ENCODE measurements around the gene ZBTB42. TPM values are rescaled to one million over a fixed set of nuclear protein-coding genes. Genes with fewer than 3 reads are reported as not detected.
"Not testable (repeated sequence)": the region's sequence is repeated elsewhere in the genome, so short reads cannot be mapped to it uniquely, and the experiment has no call there.

Gene ZBTB42
- total RNA-seq, 1 donor from 2014 or later: 2.4 TPM

DNA sequence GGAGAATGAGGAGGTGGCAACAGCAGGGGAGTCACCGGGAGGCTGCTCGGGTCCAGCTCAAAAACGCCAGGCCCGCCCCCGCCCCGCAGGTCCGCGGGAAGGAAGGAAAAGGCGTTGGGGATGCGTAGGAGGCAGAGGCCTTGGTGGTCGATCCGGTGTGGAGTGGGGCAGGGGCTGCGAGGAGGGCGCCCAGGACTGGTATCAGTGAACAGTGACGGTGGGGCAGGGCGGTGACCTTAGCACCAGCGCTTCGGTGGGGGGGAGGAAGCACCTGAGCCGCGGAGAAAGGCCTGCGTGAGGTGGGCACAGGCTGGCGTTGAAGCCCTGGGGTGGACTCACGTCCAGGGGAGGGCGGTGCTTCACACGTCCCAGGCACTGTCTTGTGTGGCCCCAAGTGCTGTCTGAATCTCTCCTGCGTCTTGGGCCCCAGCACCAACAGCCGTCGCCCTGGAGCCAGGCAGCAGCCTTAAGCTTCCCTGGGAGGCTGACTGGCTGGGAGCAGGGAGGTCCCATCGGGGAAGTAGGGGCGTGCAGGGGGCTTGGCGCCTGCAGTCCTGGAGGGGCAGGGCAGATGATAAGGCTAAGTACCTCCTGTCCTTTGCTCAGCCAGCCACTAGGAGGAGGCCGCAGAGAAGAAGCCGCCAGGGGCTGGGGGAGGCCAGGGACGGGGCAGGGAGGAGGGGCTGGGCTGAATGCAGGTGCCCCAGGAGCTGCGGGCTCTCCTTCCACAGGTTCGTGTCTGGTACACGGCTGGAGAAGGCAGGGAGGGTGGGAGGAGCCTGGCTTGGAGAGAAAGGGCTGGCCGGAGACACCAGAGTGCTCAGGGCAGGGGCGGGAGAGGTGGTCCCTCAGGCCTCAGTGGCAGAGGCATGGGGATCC, 26.5 kb downstream of the ZBTB42 start:
- peak; percentile 77 for DNase-seq (ENCODE audit: low spot score)
- H3K4me1 Mint-ChIP-seq (ENCODE audit: unreplicated experiment): peaks cover 7% of the 10 kb centered on the region
- TF ChIP-seq, protein P1, sequence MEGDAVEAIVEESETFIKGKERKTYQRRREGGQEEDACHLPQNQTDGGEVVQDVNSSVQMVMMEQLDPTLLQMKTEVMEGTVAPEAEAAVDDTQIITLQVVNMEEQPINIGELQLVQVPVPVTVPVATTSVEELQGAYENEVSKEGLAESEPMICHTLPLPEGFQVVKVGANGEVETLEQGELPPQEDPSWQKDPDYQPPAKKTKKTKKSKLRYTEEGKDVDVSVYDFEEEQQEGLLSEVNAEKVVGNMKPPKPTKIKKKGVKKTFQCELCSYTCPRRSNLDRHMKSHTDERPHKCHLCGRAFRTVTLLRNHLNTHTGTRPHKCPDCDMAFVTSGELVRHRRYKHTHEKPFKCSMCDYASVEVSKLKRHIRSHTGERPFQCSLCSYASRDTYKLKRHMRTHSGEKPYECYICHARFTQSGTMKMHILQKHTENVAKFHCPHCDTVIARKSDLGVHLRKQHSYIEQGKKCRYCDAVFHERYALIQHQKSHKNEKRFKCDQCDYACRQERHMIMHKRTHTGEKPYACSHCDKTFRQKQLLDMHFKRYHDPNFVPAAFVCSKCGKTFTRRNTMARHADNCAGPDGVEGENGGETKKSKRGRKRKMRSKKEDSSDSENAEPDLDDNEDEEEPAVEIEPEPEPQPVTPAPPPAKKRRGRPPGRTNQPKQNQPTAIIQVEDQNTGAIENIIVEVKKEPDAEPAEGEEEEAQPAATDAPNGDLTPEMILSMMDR (IDR thresholded peaks at IDR 0.05; ENCODE audit: unreplicated experiment): peak; percentile 61
- peaks cover 13% of the 10 kb centered on the region for H3K36me3 Mint-ChIP-seq (ENCODE audit: low read depth, unreplicated experiment)
- H3K4me3 Mint-ChIP-seq (ENCODE audit: unreplicated experiment): peak overlapping the region; percentile 84
- H3K27me3 Mint-ChIP-seq (ENCODE audit: unreplicated experiment): peaks cover 24% of the 10 kb centered on the region
- H3K9me3 Mint-ChIP-seq (ENCODE audit: unreplicated experiment): no peaks in the 10 kb centered on the region
- H3K27ac Mint-ChIP-seq (ENCODE audit: unreplicated experiment): no peak overlapping the region

DNA sequence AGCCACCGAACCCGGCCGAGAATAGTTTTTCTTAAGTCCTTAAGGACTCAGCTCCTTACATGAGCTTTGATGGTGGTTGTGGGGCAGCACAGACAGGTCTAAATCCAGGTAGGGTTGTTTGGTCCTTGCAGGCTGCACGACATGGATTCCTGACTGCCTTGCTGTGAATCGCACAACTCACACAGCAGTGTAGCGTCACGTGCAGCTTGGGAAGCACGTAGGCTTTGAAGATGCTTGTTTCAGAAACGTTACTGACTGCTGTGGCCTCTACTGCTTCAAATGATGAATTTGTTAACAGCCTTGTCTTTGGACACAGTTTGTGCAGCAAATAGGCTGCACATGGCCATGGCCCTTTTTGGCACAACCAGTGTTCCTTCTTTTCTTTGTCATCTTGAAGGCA, 29.9 kb downstream of the ZBTB42 start:
- no peak for DNase-seq (ENCODE audit: low spot score)
- Mint-ChIP-seq H3K27ac (ENCODE audit: unreplicated experiment) (no peak overlapping the region), H3K4me1 (ENCODE audit: unreplicated experiment) (peaks cover 3% of the 10 kb centered on the region), H3K9me3 (ENCODE audit: unreplicated experiment) (no peaks in the 10 kb centered on the region), H3K4me3 (ENCODE audit: unreplicated experiment) (no peak overlapping the region), H3K36me3 (ENCODE audit: low read depth, unreplicated experiment) (no peaks in the 10 kb centered on the region), H3K27me3 (ENCODE audit: unreplicated experiment) (peaks cover 8% of the 10 kb centered on the region)
- TF ChIP-seq, protein P1 (IDR thresholded peaks at IDR 0.05; ENCODE audit: unreplicated experiment): no peak

DNA sequence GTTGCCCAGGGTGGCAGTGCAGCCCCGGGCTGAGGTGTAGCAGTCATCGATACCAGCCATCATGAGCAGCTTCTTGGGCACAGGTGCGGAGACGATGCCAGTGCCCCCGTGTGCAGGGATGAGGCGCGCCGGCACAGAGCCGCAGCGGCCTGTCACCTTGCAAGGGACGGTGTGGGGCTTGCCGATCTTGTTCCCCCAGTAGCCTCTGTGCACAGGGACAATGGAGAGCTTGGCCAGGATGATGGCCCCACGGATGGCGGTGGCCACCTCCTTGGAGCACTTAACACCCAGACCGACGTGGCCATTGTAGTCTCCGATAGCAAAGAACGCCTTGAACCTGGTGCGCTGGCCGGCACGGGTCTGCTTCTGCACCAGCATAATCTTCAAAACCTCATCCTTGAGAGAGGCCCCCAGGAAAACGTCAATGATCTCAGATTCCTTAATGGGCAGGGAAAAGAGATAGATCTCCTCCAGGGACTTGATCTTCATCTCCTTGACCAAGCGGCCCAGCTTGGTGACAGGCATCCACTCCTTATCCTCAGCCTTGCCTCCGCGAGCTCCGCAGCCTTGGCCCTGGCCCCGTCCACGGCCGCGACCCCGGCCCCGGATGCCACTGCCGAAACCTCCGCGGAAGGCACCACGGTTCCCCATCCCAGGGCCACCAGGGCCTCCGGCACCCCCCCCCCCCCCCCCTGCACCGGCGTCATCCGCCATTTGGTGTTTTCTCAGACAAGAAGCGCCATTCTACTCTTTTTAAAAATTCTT, 35.5 kb downstream of the ZBTB42 start:
- H3K9me3 Mint-ChIP-seq (ENCODE audit: unreplicated experiment); DNase-seq (ENCODE audit: low spot score); H3K27me3 Mint-ChIP-seq (ENCODE audit: unreplicated experiment); H3K4me3 Mint-ChIP-seq (ENCODE audit: unreplicated experiment); H3K36me3 Mint-ChIP-seq (ENCODE audit: low read depth, unreplicated experiment); H3K27ac Mint-ChIP-seq (ENCODE audit: unreplicated experiment); H3K4me1 Mint-ChIP-seq (ENCODE audit: unreplicated experiment): not testable (repeated sequence)

DNA sequence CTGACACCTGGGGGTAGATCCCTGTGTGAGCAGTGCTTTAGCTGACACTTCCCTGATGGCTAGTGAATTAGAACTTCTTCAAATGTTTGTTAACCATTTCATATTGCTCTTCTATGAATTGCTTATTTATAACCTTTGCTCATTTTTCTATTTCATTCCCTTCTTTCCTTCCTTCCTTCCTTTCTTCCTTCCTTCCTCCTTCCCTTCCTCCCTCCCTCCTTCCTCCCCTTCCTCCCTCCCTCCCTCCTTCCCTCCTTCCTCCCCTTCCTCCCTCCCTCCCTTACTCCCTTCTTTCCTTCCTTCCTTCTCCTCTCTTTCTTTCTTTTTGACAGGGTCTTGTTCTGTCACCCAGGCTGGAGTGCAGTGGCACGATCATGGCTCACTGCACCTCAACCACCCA, 40.8 kb downstream of the ZBTB42 start:
- no peaks in the 10 kb centered on the region for H3K4me1 Mint-ChIP-seq (ENCODE audit: unreplicated experiment)
- peaks cover 4% of the 10 kb centered on the region for H3K27me3 Mint-ChIP-seq (ENCODE audit: unreplicated experiment)
- TF ChIP-seq, protein P1 (IDR thresholded peaks at IDR 0.05; ENCODE audit: unreplicated experiment): no peak
- no peak overlapping the region for H3K27ac Mint-ChIP-seq (ENCODE audit: unreplicated experiment)
- H3K36me3 Mint-ChIP-seq (ENCODE audit: low read depth, unreplicated experiment): no peaks in the 10 kb centered on the region
- no peak overlapping the region for H3K4me3 Mint-ChIP-seq (ENCODE audit: unreplicated experiment)
- no peak for DNase-seq (ENCODE audit: low spot score)
- no peaks in the 10 kb centered on the region for H3K9me3 Mint-ChIP-seq (ENCODE audit: unreplicated experiment)

DNA sequence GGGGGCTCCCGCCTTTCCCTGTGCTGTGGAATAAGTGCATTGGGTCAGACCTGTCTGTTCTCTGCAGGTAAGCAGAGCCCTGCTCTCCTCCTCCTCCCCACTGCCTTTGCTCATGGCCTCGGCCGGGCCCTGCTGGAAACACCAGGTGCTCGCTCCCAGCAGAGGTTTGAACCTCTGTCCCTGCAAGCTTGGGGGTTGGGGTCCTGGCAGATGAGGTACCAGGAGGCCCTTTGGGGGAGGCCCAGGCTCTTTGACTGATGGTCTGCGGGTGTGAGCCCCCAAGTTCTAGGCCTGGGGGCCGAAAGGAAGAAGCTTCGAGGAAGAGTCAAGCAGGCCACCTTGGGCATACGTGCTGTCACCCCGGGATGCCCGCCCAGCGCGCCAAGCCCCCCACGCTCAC, 42.1 kb downstream of the ZBTB42 start:
- Mint-ChIP-seq H3K4me1 (ENCODE audit: unreplicated experiment) (no peaks in the 10 kb centered on the region), H3K4me3 (ENCODE audit: unreplicated experiment) (no peak overlapping the region), H3K9me3 (ENCODE audit: unreplicated experiment) (no peaks in the 10 kb centered on the region), H3K27me3 (ENCODE audit: unreplicated experiment) (peaks cover 2% of the 10 kb centered on the region), H3K36me3 (ENCODE audit: low read depth, unreplicated experiment) (no peaks in the 10 kb centered on the region), H3K27ac (ENCODE audit: unreplicated experiment) (no peak overlapping the region)
- DNase-seq (ENCODE audit: low spot score): no peak
- TF ChIP-seq, protein P1 (IDR thresholded peaks at IDR 0.05; ENCODE audit: unreplicated experiment): no peak
